ENCODE data around the gene VEGFC.

The VEGFC gene

DNA sequence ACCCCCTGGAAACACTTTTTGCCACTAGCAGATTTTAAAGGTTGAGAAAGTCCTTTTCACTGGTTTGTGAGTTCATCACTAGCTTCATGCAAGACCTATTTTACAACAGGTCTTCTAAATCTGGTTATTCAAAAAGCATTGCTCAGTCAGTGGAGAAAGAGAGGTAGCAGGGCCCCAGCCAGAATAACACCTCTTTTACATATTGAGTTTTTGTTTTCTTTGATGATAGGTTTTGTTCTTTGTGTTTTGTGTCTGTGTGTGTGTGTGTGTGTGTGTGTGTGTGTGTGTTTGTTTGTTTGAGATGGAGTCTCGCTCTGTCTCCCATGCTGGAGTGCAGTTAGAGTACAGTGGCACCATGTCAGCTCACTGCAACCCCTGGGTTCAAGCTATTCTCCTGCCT lies 2.7 kb upstream of the VEGFC start:
- no peak for DNase-seq

DNA sequence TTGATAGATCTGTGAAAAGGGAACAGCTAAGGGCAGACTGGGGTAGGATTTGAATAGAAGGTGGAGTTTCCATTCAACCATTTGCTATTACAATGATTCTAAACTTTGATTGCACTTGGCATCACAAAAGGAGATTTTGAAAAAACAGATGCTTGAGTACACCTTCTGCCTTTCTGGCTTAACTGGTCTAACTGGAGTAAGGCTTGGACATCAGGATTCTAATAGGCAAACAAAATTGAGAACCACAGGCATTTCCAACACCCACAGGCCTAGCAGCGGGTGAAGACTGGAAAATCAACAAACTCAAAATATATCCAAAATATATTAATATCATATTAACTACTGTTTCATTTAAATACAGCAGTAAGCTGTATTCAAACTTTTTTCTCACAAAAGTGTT lies 1.9 kb upstream of the VEGFC start:
- DNase-seq: no peak

- no peak for DNase-seq
Observed at GRCh38 chr4:176794151-176794550, 1.4 kb upstream of the VEGFC start.

GRCh38 chr4:176793060-176793605 lies 411 bp upstream of the VEGFC start:
- DNase-seq: no peak

GRCh38 chr4:176791591-176792325 lies 964 bp downstream of the VEGFC start:
- DNase-seq: no peak

DNA sequence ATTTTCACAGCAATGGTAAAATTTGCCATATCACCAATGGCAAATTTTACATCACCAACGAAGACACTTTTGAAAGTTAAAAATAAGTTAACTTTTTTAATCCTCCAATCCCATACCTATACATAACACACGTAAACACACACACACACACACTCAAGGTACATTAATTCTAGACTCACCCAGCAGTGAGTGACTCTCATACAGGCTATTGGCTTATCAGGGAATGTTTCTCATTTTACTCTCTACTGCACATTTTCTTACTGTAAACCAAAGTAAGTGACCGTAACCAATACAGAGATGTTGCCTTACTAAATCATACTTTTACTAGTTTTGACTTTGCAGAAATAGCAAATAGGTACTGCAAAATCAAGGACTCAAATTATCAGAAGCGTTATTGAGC lies 2.3 kb downstream of the VEGFC start:
- no peak for DNase-seq

GRCh38 chr4:176789955-176790354 lies 2.8 kb downstream of the VEGFC start:
- DNase-seq: no peak

GRCh38 chr4:176788971-176789370 lies 3.8 kb downstream of the VEGFC start:
- no peak for DNase-seq

GRCh38 chr4:176788248-176788647 lies 4.5 kb downstream of the VEGFC start:
- no peak for DNase-seq

DNA sequence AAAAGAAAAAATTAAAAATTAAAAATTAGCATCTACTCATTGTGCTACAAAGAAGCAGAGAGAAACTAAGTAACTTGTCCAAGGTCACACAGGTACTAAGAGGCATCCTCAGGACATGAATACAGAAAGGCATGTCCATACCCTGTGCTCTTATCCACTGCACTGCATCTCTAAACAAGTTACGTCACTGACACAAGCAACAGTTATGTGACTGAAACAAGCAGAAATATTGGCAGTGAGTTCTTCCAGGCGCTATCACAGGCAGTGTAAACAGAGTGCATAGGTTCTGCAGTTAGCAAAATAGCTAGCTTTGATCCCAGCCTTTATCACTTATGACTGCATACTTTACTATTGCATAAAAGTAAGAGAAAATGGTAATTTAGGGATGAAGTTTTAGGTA lies 7.9 kb downstream of the VEGFC start:
- no peak for DNase-seq

- no peak for DNase-seq
Observed at GRCh38 chr4:176782794-176783193, 9.9 kb downstream of the VEGFC start.

DNA sequence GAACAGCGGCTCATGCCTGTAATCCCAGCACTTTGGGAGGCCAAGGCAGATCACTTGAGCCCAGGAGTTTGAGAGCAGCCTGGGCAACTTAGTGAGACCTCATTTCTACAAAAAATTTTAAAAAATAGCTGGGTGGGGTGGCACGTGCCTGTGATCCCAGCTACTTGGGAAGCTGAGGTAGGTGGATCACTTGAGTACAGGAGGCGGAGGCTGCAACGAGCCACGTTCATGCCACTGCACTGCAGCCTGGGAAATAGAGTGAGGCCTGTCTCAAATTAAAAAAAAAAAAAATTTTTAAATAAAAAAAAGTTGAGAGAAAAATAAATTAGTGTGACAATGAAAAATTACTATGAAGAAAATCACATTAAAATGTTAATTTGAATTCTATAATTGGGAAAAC lies 10.5 kb downstream of the VEGFC start:
- no peak for DNase-seq

DNA sequence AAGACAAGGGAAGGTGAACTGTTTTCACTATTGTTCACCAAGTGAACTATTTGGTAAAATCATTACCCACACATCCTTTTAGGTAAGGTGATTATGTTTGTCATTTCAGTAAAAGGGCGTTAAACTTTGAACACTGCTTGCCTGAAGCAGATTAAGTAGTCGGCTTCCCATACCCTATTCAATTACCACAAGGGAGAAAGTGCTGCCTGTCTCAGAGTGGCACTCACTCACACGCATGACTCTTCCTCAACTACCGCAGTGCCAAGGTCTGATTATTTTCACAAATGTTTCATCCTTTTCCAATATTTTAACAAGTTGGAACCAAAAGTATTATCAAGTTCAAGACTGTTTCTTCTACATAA lies 11.0 kb downstream of the VEGFC start:
- no peak for DNase-seq

DNA sequence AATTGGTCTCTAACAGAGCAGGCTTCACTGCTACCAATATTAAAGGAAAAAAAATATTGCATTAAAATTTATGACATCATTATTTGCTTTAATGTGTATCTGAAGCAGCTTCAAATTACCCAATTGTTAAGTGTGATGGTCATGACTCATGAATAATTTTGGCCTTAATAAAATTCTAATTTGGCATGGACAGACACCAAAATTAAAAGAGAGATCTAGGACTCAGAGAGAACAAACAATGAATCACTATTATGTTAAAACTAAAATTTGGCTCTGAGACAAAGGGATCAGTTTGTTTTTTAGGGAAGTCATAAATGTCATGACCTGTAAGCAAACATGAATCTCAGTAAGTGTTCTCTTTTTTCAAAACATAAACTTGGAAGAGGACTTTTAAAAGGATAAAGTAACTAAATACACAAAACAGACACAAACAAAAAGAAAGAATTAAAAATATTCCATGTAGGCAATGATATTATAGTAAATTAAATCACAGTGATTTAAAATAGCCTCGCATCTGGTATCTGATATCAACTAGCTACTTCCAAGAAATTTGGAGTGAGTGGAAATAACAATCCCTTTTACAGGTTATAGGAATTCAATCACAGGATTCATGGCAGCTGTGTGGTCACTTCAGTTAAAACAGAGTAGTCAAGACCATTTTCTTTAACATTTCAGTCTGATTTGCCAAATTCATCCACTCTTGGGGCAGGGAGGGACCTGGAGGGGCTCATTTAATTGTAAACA lies 11.6 kb downstream of the VEGFC start:
- DNase-seq: no peak

DNA sequence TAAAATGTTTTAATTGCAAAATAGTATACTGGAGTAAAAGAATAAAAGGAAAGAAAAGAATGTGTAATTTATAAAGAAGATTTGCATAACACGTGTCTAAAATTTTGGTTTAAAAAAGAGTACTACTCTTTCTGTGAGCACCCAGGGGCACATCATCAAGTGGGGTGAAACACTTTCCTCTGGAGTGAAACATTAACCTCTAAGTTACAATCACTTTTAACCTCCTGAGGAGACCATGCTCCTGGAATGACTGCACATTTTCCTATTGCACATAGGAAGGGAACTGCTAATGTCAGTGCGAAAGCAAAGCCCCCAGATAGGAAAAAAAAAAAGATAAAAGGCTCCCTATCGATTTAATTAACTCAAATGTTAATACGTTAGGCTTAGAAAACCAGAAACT lies 13.3 kb downstream of the VEGFC start:
- no peak for DNase-seq

DNA sequence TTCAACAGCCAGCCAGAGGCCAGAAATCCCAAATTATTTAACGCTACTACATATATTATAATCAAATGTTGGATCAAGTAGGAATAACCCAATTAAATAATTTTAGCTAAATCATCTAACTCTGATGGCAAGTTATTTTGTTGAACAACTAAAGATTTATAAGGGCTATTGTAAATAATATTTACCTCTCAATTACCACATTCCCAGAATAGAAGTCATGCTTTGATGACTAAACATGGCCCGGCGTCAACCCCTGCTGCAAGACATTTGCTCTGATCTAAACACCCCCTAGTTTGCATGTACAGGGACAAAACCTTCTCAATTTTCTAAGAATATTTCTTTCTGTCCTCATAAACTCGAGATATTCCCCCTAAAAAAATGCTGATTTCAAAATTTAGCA lies 14.2 kb downstream of the VEGFC start:
- DNase-seq: no peak

DNA sequence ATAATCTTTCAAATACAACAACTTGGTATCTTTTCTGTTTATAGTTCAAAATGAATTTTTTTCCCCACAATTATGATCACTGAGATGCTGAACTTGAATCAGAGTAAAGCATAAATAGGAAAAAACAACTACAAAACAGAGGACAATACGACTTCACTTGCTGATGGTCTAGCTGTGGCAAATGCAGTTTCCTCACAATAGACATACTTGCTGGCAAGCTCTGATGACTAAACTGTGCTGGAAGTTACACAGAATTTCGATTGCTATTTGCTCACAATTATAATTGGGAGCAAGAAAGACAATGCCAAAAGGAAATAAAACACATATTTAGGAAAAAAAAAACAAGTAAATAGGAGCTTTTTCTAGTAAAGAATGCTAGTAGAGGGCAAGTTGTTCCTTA lies 14.7 kb downstream of the VEGFC start:
- DNase-seq: no peak

DNA sequence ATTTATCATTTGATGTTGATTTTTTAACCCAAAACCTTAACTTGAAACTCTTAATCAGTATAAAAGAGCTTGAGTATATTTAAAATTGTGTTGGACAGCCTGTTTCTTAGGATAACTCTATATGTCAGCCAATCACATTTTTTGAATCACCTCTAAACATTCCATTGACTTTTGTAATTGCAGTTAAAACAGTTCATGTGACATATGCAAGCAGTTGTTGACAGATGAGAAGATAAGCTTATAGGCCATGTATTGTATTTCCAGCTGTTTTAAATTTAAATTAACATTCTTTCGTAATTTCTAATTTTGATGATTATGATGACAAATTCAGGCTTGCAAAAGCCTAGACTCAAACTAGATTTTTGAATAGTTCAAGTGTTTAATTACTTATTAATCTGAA lies 17.4 kb downstream of the VEGFC start:
- DNase-seq: no peak

- no peak for DNase-seq
Observed at GRCh38 chr4:176774852-176775251, 17.9 kb downstream of the VEGFC start.

DNA sequence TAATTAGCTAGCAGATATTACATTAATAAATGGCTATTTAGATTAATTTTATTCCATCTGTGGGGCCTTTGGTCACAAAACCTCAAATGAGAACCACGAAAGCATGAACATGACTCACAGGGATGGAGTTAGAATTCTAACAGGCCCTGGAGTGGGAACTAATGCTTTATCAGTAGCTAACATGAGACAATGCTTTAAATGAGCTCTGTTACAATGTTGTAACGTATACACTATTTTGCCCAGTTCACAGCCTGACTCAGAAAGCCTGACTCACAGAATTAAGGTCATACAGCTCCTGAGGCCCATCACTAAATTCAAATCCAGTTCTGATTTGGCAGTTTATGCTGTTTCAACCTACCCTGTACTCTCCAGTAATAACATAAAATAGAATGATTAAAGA lies 23.2 kb downstream of the VEGFC start:
- DNase-seq: no peak

DNA sequence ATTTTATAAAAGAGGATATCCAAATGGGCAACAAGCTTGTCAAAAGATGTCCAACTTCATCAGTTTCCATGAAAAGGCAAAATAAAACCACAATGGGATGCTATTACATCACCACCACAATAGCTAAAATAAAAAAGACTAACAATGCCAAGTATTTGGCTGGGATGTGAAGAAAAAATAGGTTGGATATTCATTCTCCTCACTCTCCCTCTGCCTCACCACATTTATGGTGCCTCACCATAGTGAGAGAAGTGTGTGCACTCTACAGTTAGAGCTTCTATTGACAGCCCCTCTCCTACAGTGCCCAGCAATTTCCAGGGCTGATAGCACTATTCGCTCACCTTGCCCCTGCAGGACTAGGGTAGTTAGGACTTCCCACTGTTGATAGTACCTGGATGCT lies 25.5 kb downstream of the VEGFC start:
- no peak for DNase-seq

DNA sequence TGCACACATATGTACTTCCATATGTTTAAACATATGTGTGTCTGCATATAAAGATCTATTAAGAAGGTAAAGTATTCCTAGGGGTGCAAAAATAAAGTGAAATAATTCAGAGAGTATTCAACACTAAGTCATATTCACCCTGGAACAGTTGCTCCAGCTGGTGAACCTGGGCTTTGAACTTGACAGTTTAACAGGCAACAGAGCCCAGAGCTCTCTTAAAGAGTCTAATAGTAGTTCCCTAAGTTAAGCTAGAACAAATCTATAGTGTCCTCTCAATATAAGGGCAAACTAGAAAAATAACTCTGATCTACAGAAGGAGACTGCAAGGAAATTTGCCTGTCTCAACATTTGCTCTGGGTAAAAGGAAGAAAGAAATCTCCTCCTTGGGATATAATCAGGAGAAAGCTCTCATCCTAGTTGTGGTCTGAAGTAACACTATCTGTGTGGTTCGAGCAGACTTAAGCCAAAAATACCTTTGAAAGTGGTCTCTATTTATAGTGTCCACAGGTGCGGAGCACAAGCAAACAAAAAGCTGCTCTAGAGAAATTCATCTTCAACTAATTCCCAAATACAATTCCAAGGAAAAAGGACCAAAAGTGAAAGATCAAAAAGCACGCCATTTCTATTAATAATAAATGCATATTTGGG lies 29.9 kb downstream of the VEGFC start:
- no peak for DNase-seq

- no peak for DNase-seq
Observed at GRCh38 chr4:176761872-176762271, 30.9 kb downstream of the VEGFC start.

DNA sequence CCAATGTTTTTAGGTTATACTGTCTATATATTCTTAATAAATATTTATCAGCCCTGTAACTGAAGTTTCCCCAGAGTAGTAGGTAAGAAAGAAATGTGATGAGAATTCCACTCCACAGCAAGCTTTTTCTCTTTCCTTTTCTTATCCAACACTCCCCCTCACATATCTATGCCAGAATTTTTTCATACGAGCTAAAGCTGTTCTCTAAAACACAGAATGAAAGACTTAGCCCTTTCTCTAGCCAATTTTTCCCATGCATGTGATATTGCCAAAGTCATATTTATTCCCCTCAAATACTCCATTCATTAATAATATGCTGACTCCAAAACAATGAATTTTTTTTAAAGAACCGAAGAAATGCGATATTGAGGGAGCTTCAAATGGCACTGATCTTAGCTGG lies 32.3 kb downstream of the VEGFC start:
- no peak for DNase-seq

Measured in stimulated activated naive CD4-positive, alpha-beta T cell (primary cell).